ENCODE measurements around the gene ESPN. TPM values are rescaled to one million over a fixed set of nuclear protein-coding genes. Genes with fewer than 3 reads are reported as not detected.
A peak's percentile ranks its signal among the peaks of the same experiment; 100 is the strongest.

The ESPN gene
- total RNA-seq, 1 donor from 2014 or later = 0.24 TPM

DNA sequence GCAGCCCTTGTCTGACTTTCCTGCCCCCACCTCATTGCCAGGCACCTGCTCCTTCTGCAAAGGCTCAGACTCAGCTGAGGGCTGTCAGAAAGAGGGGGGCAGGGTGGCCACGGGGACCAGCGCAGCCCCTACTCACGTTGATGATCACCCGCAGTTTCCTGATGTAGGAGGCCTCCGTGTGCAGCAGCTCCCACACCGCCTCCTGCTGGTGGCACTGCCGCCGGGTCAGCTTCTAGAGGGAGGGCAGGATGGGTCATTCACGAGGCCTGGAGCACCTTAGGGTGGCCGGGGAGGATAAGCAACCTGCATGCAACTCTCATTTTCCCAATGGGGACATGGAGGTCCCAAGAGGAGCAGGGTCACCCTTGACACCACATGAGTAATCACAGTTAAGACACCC, 47.8 kb downstream of the ESPN start:
- no peak for DNase-seq (ENCODE audit: missing footprints)
- intact Hi-C loops (cut with DNase I) = no loop called here
- ATAC-seq = no peak

GRCh38 chr1:6473156-6473555, 48.6 kb downstream of the ESPN start:
- DNase-seq (ENCODE audit: missing footprints) = no peak
- no peak for ATAC-seq
- intact Hi-C loops (cut with DNase I) = no loop called here

DNA sequence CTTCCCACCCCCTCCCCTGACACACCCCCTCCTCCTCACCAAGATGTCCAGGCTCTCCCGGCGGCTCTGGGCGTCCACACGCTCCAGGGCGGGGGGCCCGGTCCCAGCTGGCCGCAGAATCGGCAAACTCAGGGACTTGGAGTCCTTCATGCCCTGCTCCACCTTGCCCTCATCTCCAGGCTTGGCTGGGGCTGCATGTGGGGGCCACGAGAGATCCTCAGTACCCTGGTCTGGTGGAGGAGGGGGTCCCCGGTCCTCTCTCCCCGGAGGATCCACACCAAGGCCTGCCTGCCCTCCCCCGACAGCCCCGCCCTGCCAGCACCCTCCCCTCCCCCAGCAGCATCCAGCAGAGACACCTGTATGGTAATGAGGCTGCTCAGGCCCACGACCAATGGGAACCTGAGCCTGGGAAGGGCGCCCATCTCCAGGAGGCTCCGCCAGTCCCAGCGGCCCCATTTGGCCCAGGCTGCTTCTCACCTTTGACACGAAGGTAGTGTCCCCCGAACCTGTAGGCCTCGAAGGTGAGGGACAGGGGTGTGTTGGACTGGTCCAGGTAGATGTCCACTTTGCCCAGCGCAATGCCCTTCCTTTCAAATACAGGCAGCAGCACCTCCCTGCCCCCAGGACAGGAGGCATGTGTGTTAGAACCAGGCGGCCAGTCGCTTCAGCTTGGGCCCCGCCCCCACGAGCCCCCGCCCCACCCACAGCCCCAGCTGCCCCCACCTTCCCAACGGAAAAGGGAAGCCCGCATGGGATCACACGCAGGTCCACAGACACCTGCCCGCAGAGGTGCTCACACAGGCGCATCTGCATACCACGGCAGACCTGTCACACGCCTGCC, 49.6 kb downstream of the ESPN start:
- ATAC-seq (no peak), DNase-seq (ENCODE audit: missing footprints) (no peak)
- intact Hi-C loops (cut with DNase I) = no loop called here

- DNase-seq (ENCODE audit: missing footprints) = no peak
- intact Hi-C loops (cut with DNase I) = no loop called here
- ATAC-seq = no peak
Measured at GRCh38 chr1:6474815-6475282, 50.3 kb downstream of the ESPN start.

- peak; percentile 82 for DNase-seq (ENCODE audit: missing footprints)
- intact Hi-C loops (cut with DNase I) = no loop called here
- peak; percentile 79 for ATAC-seq
Measured at GRCh38 chr1:6475381-6476133, 51.0 kb downstream of the ESPN start.

GRCh38 chr1:6476483-6476882, 51.9 kb downstream of the ESPN start:
- no peak for DNase-seq (ENCODE audit: missing footprints)
- ATAC-seq = no peak
- intact Hi-C loops (cut with DNase I) = no loop called here

GRCh38 chr1:6477039-6477820, 52.7 kb downstream of the ESPN start:
- intact Hi-C loops (cut with DNase I) = no loop called here
- ATAC-seq = no peak
- no peak for DNase-seq (ENCODE audit: missing footprints)

DNA sequence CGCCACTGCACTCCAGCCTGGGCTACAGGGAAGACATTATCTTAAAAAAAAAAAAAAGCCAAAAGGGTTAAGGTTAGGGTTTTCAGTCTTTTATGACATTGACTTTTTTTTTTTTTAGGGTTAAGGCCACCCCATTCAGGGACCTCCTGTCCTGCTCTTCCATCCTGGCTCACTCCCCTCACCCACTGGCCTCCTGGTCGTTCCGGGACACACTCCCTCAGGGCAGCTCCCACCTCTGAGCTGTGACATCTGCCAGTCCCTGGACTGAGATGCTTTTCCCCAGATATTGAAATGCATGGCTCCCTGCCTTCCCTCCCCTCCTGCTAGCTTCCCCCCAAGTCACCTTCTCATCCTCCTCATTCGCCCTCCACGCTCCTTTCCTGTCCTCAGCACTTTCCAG, 57.2 kb downstream of the ESPN start:
- no peak for DNase-seq (ENCODE audit: missing footprints)
- no peak for ATAC-seq
- intact Hi-C loops (cut with DNase I) = no loop called here

GRCh38 chr1:6483017-6483760, 58.6 kb downstream of the ESPN start:
- no peak for ATAC-seq
- no peak for DNase-seq (ENCODE audit: missing footprints)
- intact Hi-C loops (cut with DNase I) = no loop called here

GRCh38 chr1:6483761-6484117, 59.2 kb downstream of the ESPN start:
- DNase-seq (ENCODE audit: missing footprints) (no peak), ATAC-seq (no peak)
- intact Hi-C loops (cut with DNase I) = no loop called here

GRCh38 chr1:6484826-6485167, 60.2 kb downstream of the ESPN start:
- intact Hi-C loops (cut with DNase I) = loop anchor here (5.0 kb wide), 1 partner anchor 163 kb away; no protein-coding TSS in a partner anchor
- ATAC-seq (no peak), DNase-seq (ENCODE audit: missing footprints) (no peak)

DNA sequence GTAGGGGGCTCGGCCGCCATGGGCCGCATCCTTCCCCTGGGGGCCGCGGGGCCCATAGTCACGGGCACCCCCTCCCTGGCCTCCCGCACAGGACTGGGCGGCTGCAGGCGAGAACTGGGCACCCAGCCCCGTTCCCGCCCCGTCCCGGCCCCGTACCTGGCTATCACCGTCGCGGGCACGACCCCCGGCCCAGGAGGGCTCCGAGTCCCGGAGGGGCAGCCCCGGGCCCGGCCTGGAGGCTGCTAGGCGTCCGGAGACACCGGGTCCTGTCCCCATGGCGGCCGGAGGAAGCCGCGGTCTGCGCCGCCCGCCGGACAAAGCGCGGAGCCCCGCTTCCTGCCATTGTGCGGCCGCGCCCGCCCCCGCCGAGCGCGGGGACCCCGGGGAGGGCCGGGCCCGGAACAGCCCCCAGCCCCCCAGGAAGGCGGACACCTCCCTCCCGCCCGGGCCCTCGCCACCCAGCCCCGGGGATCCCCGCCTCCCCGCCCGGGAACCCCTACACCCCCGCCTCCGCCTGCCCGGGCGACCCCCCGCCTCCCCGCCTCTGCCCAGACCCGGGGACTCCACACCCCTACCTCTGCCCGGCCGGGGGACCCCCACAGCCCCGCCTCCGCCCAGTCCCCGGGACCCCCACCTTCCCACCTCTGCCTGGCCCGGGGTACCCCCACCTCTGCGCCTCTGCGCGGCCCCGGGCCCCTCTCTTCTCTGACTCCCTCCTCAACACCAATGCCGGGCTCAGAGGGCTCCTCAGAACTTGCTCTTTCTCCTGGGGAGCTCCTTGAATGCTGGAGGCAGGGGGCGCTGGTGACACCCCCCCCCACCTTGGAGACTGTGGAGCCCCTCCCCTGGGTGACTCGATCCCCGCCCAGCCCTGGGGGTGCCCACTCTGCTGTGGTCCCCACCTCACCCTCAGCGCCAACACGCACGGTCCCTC, 60.9 kb downstream of the ESPN start:
- intact Hi-C loops (cut with DNase I) = loop anchor here (5.0 kb wide), 1 partner anchor 162 kb away; no protein-coding TSS in a partner anchor
- DNase-seq (ENCODE audit: missing footprints) (no peak), ATAC-seq (no peak)

- peak; percentile 89 for DNase-seq (ENCODE audit: missing footprints)
- intact Hi-C loops (cut with DNase I) = loop anchor here (5.0 kb wide), 1 partner anchor 161 kb away; no protein-coding TSS in a partner anchor
- peak; percentile 77 for ATAC-seq
Measured at GRCh38 chr1:6486433-6487011, 61.9 kb downstream of the ESPN start.

DNA sequence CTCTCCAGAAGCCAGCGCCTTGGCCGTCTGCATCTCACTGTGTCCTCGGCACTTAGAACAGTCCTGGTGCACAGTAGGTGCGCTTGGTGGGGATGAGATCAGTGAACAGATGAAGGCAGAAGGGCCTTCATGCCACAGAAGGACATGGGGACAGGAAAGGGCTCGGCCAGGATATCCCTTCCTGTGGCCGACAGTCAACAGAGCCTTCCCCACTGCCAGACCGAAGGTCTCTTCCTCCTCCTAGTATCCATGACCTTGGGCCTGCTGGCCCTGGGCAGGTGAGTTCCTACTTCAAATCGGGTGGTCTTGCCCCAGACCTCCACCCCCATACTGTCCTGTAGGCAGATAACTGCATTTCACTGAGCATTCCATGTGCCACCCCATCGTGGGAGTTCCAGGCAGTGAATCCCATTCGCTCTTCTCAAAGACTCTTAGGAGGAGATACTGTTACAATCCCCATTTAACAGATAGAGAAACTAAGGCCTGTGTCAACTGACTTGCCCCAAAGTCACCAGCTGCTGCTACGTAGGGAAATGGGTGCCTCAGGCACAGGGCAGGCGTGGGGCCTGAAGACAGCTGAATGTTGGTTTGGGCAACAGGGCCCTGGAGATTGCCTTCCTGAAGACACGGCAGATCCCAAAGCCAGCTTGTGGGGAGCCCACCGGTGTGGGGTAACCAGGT, 63.4 kb downstream of the ESPN start:
- intact Hi-C loops (cut with DNase I) = loop anchor here (2.0 to 5.0 kb wide), 2 partner anchors 35 to 159 kb away; no protein-coding TSS in a partner anchor
- no peak for ATAC-seq
- no peak for DNase-seq (ENCODE audit: missing footprints)

DNA sequence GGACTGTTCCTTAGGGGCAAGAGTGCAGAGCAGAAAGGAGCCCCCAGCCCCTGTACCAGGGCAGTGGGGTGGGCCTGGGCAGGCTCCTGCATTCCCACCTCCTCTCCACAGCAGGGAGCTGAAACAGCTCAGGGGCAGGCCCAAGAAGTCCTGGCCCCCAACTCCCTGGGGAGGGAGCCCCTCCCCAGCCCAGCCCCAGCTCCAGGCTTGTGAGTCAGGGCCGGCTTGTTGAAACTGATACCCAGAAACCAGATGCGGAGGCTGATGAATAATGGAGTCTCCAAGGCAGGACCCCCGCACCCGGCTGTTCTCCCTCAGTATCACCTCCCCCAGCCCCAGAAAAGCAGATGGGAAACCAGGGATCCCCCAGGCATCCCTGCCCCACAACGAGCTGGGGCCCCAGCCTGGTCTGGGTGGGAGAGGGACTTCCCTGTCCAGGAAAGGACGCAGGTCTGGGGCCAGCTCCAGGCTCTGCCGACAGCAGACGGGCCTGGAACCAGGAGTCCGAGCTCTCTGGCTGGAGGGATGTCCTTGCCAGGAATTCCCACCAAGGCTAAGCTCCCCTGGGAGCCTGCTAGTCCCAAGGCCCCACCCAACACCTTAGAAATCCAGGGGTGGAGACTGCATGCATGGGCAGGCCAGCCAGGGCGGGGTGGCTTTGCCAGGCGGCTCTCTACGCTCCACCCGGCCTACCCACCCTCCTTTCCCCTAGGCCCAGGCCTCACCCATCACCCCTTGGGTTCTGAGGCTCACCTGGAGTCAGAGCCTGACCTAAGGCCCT, 64.2 kb downstream of the ESPN start:
- intact Hi-C loops (cut with DNase I) = loop anchor here (2.0 to 5.0 kb wide), 2 partner anchors 34 to 159 kb away; no protein-coding TSS in a partner anchor
- ATAC-seq (no peak), DNase-seq (ENCODE audit: missing footprints) (no peak)

- ATAC-seq (no peak), DNase-seq (ENCODE audit: missing footprints) (no peak)
- intact Hi-C loops (cut with DNase I) = loop anchor here (2.0 to 5.0 kb wide), 2 partner anchors 33 to 158 kb away; no protein-coding TSS in a partner anchor
Measured at GRCh38 chr1:6489383-6489765, 64.8 kb downstream of the ESPN start.
